NCI-H2171 (cell line): Measurements from ENCODE around the gene NOL3.

Experiments used
- DNase-seq: peaks from one replicate; lab custom pipeline; 2025; lab: John Stamatoyannopoulos, UW

The NOL3 gene

DNA sequence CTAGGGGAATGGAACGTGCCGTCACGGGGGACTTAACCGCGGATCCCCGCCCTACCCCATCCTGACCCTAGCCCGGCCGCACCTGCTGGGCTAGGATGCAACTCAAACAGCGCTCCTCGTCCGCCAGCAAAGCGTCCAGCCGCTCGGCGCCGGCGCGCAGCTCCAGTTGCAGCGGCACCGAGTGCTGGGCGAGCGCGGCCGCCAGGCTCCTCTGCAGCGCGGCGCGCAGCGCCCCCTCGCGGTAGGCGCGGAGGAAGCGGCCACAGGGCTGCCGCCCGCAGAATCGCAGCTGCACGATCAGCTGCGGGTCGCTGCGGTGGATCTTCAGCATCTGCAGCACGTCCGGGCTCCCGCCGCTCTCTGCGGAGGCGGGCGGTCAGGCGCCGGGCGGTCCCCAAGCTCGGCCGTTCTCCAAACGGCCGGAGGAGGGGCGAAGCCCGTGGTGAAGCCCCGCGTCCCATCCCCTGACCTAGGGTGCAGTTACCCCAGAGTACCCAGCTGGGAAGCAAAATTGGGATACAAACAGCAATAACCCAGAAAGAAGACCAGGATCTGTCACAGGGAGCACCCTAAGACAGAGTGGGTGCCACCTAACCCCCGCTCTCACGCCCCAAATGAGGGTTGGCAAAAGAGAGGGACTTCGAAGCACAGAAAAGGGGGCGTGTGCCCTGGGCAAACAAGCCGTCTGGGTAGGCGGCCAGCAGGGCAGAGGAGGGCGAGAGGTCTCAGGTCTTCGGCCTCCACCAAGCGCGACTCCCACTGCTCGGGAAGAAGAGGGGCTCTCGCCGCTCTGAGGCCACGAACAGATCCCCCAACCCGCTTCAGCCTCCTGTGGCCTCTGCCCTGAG, 14.8 kb upstream of the NOL3 start:
- DNase-seq: peak; percentile 63

DNA sequence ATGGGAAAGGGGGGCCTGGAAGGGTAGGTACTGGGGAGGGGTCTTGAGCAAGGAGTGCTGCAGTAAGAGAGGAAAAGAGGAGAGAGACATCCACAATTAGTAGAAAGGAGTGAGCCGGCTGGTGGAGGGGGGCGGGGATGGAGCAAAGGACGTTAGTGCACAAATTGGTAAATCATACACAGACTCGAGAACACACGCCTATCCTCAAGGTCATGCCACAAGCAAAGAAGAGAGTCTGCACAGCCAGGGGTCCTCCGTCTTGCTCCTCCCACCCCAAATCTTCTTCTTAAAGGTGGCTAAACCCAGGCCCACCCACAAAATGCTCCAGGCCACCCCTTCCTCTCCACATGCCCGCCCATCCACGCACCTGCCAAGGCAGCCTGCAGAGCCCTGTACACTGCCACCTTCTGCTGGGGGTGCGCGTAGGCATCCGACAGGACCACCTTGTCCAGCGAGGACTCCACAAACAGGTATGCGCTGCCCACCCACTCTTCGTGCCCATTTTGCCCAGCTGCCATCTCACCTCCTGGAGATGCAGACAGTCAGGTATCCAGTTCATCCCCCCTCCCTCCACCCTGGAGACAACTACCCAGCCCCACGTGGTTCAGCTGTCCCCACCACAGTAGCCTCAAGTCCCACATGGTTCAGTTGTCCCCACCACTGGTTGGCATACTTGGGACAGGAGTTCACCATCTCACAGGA, 14.0 kb upstream of the NOL3 start:
- no peak for DNase-seq

DNA sequence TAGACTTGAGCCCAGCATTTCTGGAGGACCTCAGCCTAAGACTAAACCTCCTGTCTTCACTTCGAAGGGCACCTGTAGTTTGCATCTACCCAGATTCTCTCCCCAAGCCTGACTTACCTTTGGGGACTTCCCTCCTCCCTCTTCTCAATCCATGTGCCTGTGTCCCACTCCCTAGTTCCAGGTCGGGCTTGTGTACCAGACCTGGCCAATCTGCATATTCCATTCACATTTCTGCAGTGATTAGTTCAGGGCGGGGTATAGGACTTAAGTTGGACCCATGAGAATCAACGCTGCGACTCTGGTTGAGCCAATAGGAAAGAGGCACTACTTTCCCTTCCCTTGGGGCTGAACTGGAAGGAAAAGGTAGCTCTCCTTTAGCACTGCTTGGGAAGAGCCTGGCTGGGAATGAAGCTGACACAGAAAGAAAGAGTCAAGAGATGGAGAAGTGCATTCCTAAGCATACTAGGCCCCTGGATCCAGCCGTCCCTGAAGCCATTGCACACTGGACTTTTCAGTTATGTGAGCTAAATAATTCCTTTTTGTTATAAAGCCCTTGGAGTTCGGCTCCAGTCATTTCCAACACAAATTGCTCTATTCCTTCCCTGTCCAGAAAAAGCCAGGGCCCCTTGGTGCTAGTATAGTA, 13.1 kb upstream of the NOL3 start:
- no peak for DNase-seq

DNA sequence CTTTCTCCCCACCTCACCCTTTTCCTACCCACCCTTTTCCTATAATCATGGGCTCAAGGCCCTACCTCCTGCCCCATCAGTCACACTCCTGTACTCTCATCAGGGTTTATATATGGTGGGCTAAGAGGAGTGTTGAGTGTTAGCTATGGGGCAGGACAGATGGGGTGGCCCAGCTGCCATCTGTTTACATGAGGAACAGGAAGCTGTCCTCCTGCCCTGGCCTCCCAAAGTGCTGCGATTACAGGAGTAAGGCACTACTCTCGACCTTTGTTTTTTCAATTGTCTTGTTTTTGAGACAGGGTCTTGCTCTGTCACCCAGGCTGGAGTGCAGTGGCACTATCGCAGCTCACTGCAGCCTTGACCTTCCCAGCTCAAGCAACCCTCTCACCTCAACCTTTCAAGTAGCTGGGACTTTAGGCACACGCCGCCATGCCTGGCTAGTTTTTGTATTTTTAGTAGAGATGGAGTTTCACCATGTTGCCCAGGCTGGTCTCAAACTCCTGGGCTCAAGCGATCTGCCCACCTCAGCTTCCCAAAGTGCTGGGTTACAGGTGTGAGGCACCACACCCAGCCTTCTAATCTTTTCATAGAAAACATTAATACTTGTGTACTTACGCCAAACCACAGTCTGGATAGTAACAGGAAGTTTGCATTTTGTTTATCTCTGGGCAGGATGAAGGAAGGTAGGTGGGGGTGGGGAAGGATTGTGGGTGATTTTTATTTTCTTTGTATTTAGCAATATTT, 12.3 kb upstream of the NOL3 start:
- no peak for DNase-seq

DNA sequence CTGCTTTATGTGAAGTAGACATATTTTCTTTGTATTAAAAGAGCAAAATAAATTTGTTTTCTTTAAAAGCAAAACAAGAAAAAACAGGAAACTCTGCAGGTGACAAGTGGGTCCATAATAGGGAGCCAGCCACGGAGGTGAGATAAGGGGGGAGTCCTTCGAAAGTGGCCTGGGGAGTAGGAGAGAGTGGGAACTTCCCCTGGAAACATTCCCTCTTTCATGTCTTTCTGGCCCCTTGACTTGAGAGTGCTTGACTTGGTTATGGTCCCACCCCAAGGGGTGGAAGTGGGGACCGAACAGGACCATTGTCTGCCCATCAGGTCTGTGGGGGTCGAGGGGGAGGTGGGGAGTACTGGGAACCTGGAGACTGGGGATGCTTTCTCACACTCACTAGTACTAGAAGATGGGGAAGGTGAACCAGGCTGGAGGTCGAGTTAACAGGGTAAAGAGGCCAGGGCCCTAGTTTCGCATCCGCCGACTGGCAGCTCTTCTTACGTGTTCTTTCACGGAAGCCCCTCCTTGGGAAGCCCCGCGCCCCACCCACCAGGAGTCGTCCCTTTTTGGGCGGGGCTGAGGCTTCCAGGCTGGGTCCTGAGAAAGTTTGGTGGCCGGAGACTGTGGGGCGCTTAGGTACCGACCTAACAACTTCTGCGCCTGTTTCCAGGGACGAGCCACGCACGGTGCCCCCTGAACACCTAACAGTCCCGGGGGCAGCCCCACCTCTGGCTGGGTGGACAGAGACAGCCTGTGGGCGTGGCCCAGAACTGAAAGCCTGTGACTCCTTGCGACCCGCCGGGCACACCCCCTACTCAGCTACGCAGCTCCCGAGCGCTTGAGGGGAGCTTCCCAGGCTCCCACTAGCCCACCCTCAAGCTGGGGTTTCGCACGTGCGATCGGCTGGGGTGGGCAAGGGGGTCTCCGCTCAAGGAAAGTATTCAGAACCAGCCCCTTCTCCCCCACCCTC, 11.4 kb upstream of the NOL3 start:
- no peak for DNase-seq

DNA sequence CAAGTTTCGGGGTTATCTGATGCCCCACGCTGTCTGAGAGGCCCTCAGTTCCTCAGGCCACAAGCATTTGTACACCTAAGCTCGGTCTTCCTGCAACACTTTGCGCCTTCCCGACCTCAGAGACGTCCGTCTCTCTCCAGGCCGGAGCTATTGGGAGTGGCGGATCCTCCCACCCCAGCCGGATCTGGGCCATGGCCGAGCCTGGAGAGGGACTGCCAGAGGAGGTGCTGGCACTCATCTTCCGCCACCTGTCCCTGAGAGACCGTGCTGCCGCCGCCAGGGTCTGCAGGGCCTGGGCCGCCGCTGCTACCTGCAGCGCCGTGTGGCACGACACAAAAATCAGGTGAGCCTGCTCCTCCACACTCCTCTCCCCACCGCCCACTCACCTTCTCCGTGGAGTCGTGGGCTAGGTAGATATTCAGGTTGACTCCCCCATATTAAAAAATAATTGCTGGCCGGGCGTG, 8.7 kb upstream of the NOL3 start:
- DNase-seq: no peak

DNA sequence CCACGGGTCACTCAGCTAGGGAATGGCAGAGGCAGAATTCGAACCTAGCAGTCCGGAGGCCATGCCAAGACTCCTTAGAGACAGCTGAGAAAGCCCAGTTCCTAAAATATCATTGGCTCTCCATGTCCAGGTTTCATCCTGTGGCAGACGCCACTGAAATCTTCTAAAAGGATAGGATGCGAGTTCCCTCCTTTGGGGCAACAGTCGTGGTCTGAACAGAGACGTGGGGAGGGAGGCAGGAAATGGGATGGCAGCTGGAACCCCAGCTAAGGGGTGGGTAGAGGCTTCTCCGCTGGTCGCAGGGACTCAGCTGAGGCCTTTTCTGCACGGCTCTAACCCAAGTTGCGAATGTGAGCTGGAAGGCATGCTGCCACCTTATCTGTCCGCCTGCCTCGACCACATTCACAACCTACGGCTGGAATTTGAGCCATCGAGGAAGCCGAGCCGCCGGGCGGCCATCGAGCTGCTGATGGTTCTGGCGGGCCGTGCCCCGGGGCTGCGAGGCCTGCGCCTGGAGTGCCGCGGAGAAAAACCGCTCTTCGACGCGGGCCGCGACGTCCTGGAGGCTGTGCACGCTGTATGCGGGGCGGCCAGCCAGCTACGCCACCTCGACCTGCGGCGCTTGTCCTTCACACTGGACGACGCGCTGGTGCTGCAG, 7.7 kb upstream of the NOL3 start:
- DNase-seq: no peak

DNA sequence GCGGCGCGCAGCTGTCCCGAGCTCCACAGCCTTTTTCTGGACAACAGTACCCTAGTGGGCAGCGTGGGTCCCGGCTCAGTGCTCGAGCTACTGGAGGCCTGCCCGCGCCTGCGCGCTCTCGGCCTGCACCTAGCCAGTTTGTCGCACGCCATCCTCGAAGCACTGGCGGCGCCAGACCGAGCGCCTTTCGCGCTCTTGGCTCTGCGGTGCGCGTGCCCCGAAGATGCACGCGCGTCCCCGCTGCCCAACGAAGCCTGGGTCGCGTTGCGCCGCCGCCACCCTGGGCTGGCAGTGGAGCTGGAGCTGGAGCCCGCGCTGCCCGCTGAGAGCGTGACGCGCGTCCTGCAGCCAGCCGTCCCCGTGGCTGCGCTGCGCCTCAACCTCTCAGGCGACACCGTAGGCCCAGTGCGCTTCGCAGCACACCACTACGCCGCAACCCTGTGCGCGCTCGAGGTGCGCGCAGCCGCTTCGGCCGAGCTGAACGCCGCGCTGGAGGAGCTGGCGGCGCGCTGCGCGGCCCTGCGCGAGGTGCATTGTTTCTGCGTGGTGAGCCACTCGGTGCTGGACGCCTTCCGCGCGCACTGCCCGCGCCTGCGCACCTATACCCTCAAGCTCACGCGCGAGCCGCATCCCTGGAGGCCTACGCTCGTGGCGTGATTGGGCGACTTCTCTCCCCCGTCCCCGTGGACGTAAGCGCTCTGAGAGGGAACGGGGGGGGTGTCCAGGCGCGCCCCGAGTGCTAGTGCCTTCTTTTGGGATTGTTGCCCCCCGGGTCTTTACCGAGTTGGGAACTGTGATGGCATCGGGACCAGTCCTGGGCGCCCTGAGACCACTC, 7.0 kb upstream of the NOL3 start:
- peak; percentile 90 for DNase-seq

DNA sequence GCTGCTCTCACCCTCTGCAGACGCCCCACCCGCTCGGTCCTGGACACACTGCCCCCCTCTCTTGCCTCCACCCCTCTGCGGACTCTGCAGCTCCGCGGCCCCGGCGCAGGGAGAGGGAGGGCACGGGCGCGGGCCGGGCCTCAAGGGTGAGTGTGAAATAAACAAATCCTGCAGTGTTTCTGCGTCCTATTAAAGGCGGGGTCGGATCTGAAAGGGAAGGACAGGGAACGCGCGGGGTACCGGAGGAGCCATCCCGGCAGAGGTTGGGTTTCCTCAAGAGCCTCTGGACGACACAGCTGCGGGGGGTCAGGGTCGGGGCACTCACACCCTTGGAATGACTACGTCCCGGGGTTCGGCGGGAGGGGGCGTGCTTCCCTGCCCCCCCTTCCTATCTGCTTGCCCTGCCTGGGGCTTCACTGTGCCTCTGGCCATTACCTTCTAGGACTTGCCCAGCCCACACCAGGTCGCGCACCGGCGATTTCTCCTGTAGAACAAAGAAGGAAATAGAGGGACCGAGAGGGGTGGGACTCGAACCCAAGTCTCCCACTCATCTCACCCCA, 6.3 kb upstream of the NOL3 start:
- no peak for DNase-seq

DNA sequence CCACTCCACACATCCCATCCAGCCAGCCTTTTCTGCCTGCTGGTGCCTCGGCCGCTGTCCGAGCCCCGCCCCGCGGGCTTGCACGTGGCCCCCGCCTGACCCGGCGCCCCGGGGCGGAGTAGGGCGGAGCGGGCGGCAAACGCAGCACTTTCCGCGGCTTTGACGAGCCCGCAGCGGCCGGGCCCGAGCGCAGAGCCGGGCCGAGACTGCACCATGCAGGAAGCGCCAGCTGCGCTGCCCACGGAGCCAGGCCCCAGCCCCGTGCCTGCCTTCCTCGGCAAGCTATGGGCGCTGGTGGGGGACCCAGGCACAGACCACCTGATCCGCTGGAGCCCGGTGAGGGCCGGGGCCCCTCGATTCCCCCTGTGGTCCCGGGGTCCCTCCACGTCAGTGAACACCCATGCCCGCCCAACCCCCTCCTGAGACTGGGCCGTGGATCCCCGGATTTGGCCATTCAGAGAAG, 5.7 kb upstream of the NOL3 start, which contains the start of gene HSF4:
Gene HSF4 (plus strand): TSS at position 147 of the 463 bp plus-strand sequence. CDS start 67 bp downstream, at position 214.
- no peak for DNase-seq

DNA sequence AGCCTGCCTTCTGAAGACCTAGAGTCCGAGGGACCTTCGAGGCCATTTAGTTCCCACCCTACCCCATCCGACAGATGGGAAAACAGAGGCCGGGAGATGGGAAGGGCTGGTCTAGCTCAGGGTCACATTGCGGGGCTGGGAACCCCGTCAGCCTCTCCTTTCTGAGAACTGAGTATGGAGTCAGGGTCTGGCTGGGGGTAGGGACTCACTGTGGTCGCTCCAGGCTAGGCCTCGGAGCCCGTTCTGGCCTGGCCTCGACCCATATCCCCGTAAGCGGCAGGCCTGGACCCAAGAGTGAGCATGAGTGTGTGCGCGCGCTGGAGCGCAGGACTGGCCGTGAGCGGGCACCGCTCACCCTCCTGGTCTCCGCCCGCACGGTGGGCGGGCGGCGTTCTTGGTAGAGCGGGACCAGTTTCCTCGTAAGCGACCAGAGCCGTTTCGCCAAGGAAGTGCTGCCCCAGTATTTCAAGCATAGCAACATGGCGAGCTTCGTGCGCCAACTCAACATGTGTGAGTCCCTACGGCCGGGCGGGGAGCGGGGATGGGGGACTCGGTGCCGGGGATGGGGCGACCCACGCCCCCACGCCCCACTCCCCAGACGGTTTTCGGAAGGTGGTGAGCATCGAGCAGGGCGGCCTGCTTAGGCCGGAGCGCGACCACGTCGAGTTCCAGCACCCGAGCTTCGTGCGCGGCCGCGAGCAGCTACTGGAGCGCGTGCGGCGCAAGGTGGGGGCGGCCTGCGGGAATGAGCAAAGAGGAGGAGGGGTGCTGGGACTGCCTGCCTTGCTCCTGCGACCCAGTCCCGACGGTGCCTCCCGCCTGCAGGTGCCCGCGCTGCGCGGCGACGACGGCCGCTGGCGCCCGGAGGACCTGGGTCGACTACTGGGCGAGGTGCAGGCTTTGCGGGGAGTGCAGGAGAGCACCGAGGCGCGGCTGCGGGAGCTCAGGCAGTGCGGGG, 4.9 kb upstream of the NOL3 start:
- DNase-seq: no peak

DNA sequence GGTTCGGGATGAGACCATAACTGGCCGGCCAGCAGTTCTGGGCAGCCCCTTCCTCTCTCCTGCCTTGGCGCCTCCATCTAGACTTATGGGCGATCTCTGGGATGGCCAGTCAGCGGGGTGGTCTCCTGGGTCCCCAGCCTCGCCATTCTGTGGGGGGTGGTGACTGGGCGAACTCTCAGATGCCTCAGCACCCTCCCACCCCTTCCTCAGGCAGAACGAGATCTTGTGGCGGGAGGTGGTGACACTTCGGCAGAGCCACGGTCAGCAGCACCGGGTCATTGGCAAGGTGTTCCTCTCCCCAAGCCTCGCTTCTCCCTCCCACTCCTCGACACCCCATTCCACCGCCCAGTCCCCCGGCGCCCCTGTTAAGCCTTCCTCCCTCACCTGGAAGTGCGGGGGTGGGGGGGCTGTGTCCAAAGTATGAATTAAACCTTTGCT, 4.2 kb upstream of the NOL3 start:
- DNase-seq: no peak

DNA sequence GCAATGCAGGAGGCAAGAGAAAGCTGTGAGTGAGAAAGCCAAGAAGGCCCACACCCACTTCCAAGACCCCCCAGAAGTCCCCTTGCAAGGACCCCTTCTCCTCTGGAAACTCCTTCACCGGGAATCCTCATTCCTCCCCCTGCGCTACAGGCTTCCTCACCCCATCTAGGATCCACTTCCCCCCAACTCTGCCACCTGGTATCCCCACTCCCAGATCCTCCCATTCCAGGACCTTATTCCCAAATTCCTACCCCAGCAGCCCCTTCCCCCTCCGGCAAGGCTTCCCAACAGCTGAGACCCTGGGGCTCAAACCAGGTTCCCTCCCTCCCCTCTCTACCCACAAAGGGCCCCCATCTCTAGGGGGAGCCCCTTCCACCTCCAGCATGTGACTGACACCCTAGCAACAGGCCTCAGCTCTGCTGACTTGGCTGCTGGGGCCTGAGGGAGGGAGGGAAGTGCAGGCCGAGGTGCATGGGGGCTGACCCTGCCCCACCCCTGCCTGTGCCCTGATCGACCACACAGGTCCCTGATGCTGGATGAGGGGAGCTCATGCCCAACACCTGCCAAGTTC, 3.7 kb upstream of the NOL3 start:
- DNase-seq: no peak

DNA sequence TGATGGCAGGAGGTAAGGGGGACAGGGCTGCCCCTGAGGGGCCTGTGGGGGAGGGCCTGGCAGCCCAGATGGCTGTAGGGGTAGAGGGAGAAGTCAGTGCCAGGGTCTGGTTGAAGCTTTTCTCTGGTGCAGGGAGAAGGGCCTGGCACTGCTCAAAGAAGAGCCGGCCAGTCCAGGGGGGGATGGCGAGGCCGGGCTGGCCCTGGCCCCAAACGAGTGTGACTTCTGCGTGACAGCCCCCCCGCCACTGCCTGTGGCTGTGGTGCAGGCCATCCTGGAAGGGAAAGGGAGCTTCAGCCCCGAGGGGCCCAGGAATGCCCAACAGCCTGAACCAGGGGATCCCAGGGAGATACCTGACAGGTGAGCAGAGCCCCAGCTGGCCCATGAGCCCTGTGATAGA, 2.8 kb upstream of the NOL3 start:
- no peak for DNase-seq

DNA sequence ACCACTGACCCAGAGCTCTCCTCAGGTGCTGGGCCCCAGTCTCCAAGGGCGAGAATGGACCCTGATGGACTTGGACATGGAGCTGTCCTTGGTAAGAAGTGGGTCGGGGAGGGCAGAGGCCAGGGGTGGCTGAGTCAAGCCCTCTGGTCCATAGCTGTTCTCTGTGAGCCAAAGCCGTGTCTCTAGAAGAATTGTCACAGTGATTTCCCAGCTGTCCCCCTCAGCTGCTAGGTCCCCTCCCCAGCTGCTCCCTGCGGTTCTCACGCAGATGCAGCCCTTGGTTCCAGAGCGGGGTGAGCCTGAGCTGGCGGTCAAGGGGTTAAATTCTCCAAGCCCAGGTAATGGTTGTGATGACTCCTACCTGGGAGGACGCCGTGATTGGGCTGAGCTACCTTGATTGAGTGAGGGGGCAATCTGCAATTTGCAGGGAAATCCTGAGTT, 1.3 kb upstream of the NOL3 start:
- DNase-seq: no peak

DNA sequence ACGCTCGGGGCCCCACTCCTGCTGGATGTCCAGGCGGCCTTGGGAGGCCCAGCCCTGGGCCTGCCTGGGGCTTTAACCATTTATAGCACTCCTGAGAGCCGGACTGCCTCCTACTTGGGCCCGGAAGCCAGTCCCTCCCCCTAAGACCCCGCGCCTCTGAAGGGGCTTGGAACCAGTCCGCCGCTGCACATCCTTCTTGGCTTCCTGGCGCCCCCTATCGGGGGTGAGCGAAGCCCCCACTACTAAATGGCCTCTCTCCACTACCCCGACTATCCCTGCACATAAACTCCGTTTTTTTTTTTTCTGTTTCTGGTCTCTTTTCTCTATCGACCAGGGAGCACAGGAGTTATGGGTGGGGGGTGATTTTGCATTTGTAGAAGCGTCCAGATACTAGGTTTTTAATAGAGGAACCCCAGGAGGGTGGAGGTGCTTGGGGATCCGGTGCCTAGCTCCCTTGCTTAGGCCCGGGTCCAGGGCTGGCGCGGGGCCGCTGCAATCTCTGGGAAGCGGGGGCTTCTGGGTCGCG, 633 bp upstream of the NOL3 start:
- DNase-seq: no peak
